Colonic mucosa (tissue), 4 donors: ENCODE results near the gene MGARP. TPM values are rescaled to one million over a fixed set of nuclear protein-coding genes. Genes with fewer than 3 reads are reported as not detected.

Experiments used
- DNase-seq: peaks from one replicate; pipeline ENCODE4 v3.0.0-alpha.2; 2020
- H3K27ac ChIP-seq: fragments of 200-600 bp; one replicate; pipeline ENCODE4 v1.8.0; 2021
- H3K27me3 ChIP-seq: fragments of 200-600 bp; one replicate; pipeline ENCODE4 v1.8.0; 2021
- H3K36me3 ChIP-seq: fragments of 200-600 bp; one replicate; pipeline ENCODE4 v1.8.0; 2021
- H3K4me1 ChIP-seq: fragments of 200-600 bp; one replicate; pipeline ENCODE4 v1.8.0; 2021; ENCODE audit warnings: mild to moderate bottlenecking
- H3K4me3 ChIP-seq: fragments of 200-600 bp; one replicate; pipeline ENCODE4 v1.8.0; 2021
- H3K9ac ChIP-seq, 2 donors: one replicate each; pipeline ENCODE4 v1.7.0; 2013; ENCODE audit warnings: control low read depth in 2 of 2, low read depth in 2 of 2, low read length in 2 of 2
- H3K9me3 ChIP-seq: fragments of 200-600 bp; one replicate; pipeline ENCODE4 v1.8.0; 2021
- intact Hi-C: fragments of 100-400 bp; cut with DNase I; formaldehyde crosslinking; loops from one replicate; pipeline ENCODE4 v1.14.1; 2022
- total RNA-seq, 2 donors: library from RNA; stranded (reverse); fragmentation: NEBNext Ultra II Directional in 1 of 2; extraction: Animal tissue kit (Norgen Biotek cat#: 25700) in 1 of 2; gene quantifications; one replicate each; pipeline ENCODE4 v1.2.1, GENCODE V29; 2021
- TF ChIP-seq, protein P1 (sequence below): fragments of 200-600 bp; IDR thresholded peaks from one replicate; pipeline ENCODE4 v1.8.0; 2022; ENCODE audit warnings: antibody characterized with exemption, mild to moderate bottlenecking
- donor health status: healthy.
- donor health status: DM: no; HTN: no; CAD: no.
- donor health status: DM: no; HTN: no; CAD: no.

Gene MGARP
- total RNA-seq, 2 donors from 2014 or later: 0.32 TPM; not detected in 1

DNA sequence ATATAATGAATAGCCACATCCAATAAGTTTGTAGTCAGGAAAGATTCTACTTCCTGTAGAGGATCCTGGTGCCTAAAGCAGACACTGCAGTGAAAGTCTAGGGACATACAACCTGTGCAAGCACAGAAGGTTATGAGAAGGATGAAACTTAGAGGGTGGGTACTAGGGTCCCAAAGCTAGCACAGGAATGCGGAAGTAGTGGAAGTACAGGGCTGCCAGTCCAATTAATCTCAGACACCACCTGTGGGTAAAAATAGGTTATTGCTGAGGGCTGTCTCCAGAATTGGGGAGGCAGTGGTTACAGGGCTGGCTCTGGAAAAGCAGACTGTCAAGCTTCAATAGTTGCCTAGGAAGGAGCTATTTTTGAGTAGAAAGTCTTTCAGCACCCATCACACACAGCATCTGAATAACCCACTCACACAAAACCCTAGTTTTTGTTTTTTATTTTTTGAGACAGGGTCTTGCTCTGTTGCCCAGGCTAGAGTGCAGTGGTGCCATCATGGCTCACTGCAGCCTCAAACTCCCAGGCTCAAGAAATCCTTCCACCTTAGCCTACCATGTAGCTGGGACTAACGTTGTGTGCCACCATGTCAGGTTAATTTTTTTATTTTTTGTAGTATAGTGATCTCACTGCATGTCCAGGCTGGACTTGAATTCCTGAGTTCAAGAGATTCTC is 52.2 kb downstream of the MGARP start:
- intact Hi-C loops: loop anchor here (5.0 kb wide), 1 partner anchor 69 kb away; no protein-coding TSS in a partner anchor
- Histone ChIP-seq H3K27me3 (no peaks in the 10 kb centered on the region), H3K36me3 (no peaks in the 10 kb centered on the region), H3K4me1 (no peaks in the 10 kb centered on the region), H3K27ac (no peak overlapping the region), H3K4me3 (no peak overlapping the region), H3K9me3 (no peaks in the 10 kb centered on the region), H3K9ac (no peak overlapping the region)
- no peak for DNase-seq
- TF ChIP-seq, protein P1, sequence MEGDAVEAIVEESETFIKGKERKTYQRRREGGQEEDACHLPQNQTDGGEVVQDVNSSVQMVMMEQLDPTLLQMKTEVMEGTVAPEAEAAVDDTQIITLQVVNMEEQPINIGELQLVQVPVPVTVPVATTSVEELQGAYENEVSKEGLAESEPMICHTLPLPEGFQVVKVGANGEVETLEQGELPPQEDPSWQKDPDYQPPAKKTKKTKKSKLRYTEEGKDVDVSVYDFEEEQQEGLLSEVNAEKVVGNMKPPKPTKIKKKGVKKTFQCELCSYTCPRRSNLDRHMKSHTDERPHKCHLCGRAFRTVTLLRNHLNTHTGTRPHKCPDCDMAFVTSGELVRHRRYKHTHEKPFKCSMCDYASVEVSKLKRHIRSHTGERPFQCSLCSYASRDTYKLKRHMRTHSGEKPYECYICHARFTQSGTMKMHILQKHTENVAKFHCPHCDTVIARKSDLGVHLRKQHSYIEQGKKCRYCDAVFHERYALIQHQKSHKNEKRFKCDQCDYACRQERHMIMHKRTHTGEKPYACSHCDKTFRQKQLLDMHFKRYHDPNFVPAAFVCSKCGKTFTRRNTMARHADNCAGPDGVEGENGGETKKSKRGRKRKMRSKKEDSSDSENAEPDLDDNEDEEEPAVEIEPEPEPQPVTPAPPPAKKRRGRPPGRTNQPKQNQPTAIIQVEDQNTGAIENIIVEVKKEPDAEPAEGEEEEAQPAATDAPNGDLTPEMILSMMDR: no peak

DNA sequence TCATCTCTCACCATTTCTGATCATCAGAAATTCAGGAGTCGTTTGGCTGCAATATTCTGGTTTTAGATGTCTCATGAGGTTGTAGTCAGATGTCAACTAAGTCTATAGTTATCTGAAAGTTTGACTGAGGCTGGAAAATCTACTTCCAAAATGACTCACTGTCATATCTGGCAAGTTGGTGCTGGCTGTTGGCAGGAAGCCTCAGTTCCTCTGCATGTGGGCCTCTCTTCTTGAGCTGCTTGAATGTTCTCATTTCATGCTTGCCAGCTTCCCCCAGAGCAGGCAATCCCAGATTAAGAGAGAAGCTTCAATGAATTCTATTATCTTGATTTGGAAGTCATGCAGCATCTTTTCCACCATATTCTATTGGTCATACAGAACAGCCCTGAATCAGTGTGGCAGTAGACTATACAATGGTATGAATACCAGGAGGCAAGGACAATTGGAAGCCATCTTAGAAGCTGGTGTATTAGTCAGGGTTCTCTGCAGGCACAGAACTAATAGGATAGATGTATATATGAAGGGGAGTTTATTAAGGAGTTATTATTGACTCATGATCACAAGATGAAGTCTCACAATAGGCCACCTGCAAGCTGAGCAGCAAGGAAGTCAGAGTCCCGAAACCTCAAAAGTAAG is 56.2 kb downstream of the MGARP start:
- Histone ChIP-seq H3K9ac (no peak overlapping the region), H3K4me1 (no peaks in the 10 kb centered on the region), H3K4me3 (no peak overlapping the region), H3K9me3 (no peaks in the 10 kb centered on the region), H3K27me3 (no peaks in the 10 kb centered on the region), H3K36me3 (no peaks in the 10 kb centered on the region), H3K27ac (no peak overlapping the region)
- no peak for DNase-seq
- intact Hi-C loops: no loop called here
- TF ChIP-seq, protein P1: no peak

DNA sequence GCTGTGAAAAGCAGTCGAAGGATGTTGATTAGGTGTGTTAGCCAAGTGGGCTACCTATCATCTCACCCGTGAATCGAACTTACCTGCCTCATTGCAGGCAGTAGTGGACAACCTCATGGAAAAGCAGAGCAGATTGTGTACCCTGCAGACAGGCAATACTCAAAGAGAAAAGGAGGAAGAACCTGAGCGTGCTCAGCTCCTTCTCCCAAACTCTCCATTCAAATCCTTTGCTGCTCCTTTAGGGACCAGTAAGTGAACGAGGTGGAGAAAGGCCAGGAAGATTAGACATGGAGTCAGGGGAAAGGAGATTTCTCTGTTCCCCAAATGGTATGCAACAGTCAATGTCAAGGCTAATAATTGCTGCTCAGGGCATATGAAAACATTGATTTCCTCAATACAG is 57.8 kb downstream of the MGARP start:
- Histone ChIP-seq H3K4me3 (no peak overlapping the region), H3K27ac (no peak overlapping the region), H3K4me1 (no peaks in the 10 kb centered on the region), H3K27me3 (no peaks in the 10 kb centered on the region), H3K9ac (no peak overlapping the region), H3K9me3 (no peaks in the 10 kb centered on the region), H3K36me3 (no peaks in the 10 kb centered on the region)
- TF ChIP-seq, protein P1: no peak
- intact Hi-C loops: no loop called here
- DNase-seq: no peak

DNA sequence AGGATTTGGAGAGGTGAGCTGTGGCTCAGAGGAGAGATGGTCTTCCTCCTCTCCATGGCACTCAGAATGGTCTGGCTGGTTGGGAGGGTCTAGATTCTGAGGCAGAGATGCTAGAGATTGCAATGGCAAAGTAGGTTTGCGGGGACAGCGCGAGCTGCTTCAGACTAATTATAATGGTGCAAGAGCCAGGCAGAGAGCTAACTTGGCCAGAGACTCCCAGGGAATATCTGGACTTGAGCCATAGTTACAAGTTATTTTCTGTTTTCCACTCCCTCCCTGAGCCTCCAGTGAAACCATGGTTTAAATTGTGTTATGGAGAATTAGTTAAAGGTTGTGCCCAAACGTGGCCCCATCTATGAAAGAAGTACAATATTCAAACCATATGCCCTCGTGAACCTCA is 58.3 kb downstream of the MGARP start:
- Histone ChIP-seq H3K4me3 (no peak overlapping the region), H3K9me3 (no peaks in the 10 kb centered on the region), H3K27ac (no peak overlapping the region), H3K4me1 (no peaks in the 10 kb centered on the region), H3K9ac (no peak overlapping the region), H3K27me3 (no peaks in the 10 kb centered on the region), H3K36me3 (no peaks in the 10 kb centered on the region)
- TF ChIP-seq, protein P1: no peak
- no peak for DNase-seq
- intact Hi-C loops: no loop called here

DNA sequence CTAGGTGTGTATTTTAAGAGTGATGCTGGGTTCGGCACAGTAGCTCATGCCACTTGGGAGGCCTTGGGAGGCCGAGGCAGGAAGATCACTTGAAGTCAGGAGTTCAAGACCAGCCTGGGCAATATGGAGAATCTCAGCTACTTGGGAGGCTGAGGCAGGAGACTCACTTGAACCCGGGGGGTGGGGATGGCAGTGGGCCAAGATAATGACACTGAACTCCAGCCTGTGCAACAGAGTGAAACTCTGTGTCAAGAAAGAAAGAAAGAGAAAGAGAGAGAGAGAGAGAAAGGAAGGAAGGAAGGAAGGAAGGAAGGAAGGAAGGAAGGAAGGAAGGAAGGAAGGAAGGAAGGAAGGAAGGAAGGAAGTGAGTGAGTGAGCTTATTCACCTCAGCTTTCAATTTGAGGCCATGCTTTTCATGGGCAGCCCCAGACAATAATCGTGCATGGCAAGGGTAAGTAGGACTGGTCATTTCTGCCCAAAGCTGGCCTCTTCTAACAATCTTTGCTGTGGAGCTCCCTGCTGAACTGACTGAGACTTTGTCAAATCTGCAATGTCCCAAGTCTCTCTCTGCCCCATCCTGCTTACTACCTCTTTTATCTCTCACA is 60.5 kb downstream of the MGARP start:
- intact Hi-C loops: no loop called here
- H3K4me1 ChIP-seq: no peaks in the 10 kb centered on the region
- no peak overlapping the region for H3K4me3 ChIP-seq
- TF ChIP-seq, protein P1: no peak
- no peak for DNase-seq
- no peak overlapping the region for H3K9ac ChIP-seq
- H3K27me3 ChIP-seq: no peaks in the 10 kb centered on the region
- no peaks in the 10 kb centered on the region for H3K36me3 ChIP-seq
- H3K9me3 ChIP-seq: no peaks in the 10 kb centered on the region
- H3K27ac ChIP-seq: no peak overlapping the region

Other genes starting within 250 kb of the MGARP start
- gene ELF2, start 103.0 kb downstream of the MGARP start, total RNA-seq: 10 to 100 TPM; 30.0 to 40.0 TPM
- 10 to 100 TPM; 32.4 to 55.5 TPM for gene NAA15, start 21.3 kb upstream of the MGARP start, total RNA-seq
- 10 to 100 TPM; 82.1 to 89.9 TPM for gene NDUFC1, start 22.3 kb upstream of the MGARP start, total RNA-seq
- gene RAB33B, start 173.9 kb upstream of the MGARP start, total RNA-seq: 1 to 10 TPM; 5.0 to 7.1 TPM